ENCODE measurements around the gene NOL12. TPM values are rescaled to one million over a fixed set of nuclear protein-coding genes. Genes with fewer than 3 reads are reported as not detected.

Gene NOL12
- total RNA-seq, 1 donor from 2014 or later, result 67.9 TPM

DNA sequence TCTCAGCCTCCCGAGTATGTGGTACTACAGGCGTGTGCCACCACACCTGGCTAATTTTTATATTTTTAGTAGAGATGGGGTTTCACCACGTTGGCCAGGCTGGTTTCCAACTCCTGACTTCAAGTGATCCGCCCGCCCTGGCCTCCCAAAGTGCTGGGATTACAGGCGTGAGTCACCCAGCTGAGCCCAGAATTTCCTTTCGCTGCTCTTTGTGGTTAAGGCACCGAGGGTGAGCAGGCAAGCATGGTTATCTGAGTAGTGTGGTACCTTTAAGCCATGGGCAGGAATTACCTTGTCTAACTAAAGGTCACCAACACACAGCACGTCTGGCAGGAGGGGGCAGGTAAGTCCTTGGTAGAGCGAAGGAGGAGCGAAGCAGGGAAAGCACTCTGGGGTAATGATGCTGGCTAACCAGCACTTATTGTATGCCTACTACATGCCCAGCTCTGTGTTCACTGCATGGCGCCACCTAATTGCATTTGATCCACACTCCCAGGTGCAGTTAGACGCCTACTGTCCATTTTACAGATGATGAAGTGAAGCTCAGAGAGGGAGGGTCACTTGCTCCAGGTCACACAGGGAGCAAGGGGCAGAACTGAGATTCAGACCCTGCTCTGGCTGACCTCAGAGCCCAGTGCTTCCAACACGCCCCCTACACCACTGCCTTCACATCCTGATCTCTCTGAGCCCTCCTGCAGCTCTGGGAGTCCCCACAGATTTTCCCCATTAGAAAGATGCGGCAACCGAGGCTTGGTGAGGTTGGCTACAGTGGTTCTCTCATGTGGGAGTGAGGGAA is 56.4 kb downstream of the NOL12 start:
- no peaks in the 10 kb centered on the region for H3K9me3 Mint-ChIP-seq
- H3K27me3 Mint-ChIP-seq, result no peaks in the 10 kb centered on the region
- no peak for DNase-seq
- intact Hi-C loops (cut with micrococcal nuclease), result no loop called here
- H3K36me3 Mint-ChIP-seq (ENCODE audit: low read depth), result peaks cover 6% of the 10 kb centered on the region
- H3K27ac Mint-ChIP-seq, result peak overlapping the region; percentile 32
- H3K4me1 Mint-ChIP-seq, result peaks cover 28% of the 10 kb centered on the region
- no peak overlapping the region for H3K4me3 Mint-ChIP-seq

Other genes with a start within 250 kb of the NOL12 start
- 207 and 231 TPM in 2 replicates for gene MFNG, start 200.0 kb upstream of the NOL12 start, total RNA-seq
- not detected in 2 replicates for gene CARD10, start 166.9 kb upstream of the NOL12 start, total RNA-seq
- gene CDC42EP1, start 125.9 kb upstream of the NOL12 start, total RNA-seq, result 1.0 and 1.2 TPM in 2 replicates
- gene LGALS2, start 106.3 kb upstream of the NOL12 start, total RNA-seq, result not detected in 2 replicates
- 75.8 and 77.2 TPM in 2 replicates for gene GGA1, start 77.5 kb upstream of the NOL12 start, total RNA-seq
- 110 and 115 TPM in 2 replicates for gene SH3BP1, start 46.7 kb upstream of the NOL12 start, total RNA-seq
- gene PDXP, start 27.6 kb upstream of the NOL12 start, total RNA-seq, result 49.3 and 51.2 TPM in 2 replicates
- gene LGALS1, start 10.7 kb upstream of the NOL12 start, total RNA-seq, result 361 and 362 TPM in 2 replicates
- gene TRIOBP, start 10.7 kb downstream of the NOL12 start, total RNA-seq, result 33.3 and 34.8 TPM in 2 replicates
- gene GCAT, start 121.6 kb downstream of the NOL12 start, total RNA-seq, result 27.7 and 28.9 TPM in 2 replicates
- not detected in 2 replicates for gene GALR3, start 137.0 kb downstream of the NOL12 start, total RNA-seq
- gene ANKRD54, start 158.0 kb downstream of the NOL12 start, total RNA-seq, result 27.2 and 29.9 TPM in 2 replicates
- 460 and 480 TPM in 2 replicates for gene EIF3L, start 163.1 kb downstream of the NOL12 start, total RNA-seq
- 27.3 and 27.7 TPM in 2 replicates for gene MICALL1, start 220.0 kb downstream of the NOL12 start, total RNA-seq

All from activated CD4-positive, alpha-beta T cell treated with anti-CD3 and anti-CD28 coated beads, Interleukin-2, amount 10 ng/mL, durations not matched to agents 24 days and 14 days (primary cell).